ENCODE results near the gene SH3RF3.

Gene SH3RF3

DNA sequence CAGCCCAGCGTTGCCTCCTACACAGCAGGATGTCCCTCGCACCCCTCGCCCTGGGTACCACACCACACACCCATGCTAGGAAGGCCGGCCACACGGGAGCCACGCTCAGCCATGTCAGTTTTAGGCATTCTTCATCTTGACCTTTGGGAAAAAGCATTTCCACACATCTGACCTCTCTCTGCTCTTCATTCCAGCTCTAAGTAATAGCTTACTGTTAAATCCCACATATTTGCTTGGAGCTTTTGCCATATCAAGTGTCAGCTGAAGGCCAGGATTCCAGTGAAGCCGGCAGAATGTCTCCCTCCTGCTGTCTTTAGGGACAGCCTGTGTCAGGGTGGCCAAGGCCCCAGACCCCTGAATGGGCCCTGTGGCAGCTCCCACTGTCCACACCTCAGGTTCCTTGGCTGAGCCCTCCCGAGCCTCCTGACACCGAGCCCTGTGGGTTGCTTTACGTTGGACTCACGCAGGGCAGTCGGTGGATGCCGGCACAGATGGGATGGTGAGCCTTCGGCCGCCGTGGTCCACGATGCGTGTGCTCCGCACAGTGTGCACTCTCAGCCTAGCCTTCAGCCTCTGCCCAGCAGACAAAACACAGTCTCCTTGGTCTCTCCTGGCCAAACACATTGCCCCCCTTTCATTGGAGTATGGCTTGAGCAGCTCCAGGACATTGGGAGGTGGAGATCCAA lies 282.8 kb downstream of the SH3RF3 start:
- H3K4me3 ChIP-seq (ENCODE audit: low read depth, low read length), result no peak overlapping the region
- no peak for DNase-seq (ENCODE audit: low read depth)
- TF ChIP-seq CTCF (conservative IDR thresholded peaks at IDR 0.05; ENCODE audit: low read depth, low read length), result no peak

DNA sequence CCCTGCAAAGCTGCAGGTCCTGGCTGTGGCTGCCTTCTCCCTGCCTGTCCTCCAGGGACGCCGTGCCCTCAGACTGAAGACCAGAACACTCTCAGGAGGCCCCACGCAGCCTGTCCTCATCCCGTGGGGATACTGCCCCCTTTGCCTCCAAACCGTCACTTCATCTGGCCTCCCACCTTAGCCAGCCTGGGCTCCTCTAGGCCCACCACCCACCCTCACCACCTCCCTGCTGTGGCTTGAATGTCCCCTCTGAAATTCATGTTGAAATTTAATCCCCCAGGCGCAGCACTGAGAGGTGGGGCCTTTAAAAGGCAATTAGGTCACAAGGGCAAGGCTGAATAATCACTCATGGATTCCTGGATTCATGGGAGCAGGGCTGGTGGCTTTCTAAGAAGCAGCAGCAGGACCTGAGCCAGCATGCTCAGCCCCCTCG lies 286.6 kb downstream of the SH3RF3 start:
- no peak overlapping the region for H3K4me3 ChIP-seq (ENCODE audit: low read depth, low read length)
- no peak for TF ChIP-seq CTCF (conservative IDR thresholded peaks at IDR 0.05; ENCODE audit: low read depth, low read length)
- no peak for DNase-seq (ENCODE audit: low read depth)

DNA sequence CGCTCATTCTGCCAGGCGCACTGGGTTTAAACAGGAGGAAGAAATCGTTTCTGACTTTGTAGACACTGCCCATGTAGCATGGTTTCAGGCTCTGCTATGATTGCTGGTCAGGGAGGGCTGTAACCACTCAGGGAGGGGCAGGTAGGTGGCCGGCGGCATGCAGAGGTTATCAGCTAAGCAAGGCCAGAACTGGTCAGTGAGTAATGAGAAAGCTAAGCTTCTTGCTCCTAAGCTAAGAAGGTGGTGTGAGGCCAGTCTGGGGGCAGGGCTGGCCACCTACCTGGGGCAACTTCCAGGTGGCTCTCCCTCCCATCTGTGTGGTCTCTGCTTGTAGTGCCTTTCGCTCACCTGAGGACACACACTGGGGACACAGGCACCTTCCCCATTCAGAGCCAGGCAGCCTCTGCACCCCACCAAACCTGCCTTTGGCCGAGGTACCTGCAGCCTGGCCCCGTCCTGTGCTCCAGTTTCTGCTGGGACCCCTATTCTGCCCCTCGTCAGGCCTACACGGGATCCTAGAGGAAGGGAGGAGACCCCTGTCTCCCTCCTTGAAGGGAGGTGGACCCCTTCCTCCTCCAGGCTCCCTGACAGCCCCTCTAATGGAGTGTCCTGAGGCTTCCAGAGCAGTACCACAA lies 288.8 kb downstream of the SH3RF3 start:
- no peak overlapping the region for H3K4me3 ChIP-seq (ENCODE audit: low read depth, low read length)
- no peak for TF ChIP-seq CTCF (conservative IDR thresholded peaks at IDR 0.05; ENCODE audit: low read depth, low read length)
- no peak for DNase-seq (ENCODE audit: low read depth)

GRCh38 chr2:109418716-109419115 lies 289.7 kb downstream of the SH3RF3 start:
- H3K4me3 ChIP-seq (ENCODE audit: low read depth, low read length), result no peak overlapping the region
- no peak for TF ChIP-seq CTCF (conservative IDR thresholded peaks at IDR 0.05; ENCODE audit: low read depth, low read length)
- DNase-seq (ENCODE audit: low read depth), result no peak

GRCh38 chr2:109419171-109419756 lies 290.3 kb downstream of the SH3RF3 start:
- H3K4me3 ChIP-seq (ENCODE audit: low read depth, low read length), result no peak overlapping the region
- TF ChIP-seq CTCF (conservative IDR thresholded peaks at IDR 0.05; ENCODE audit: low read depth, low read length), result no peak
- DNase-seq (ENCODE audit: low read depth), result no peak

DNA sequence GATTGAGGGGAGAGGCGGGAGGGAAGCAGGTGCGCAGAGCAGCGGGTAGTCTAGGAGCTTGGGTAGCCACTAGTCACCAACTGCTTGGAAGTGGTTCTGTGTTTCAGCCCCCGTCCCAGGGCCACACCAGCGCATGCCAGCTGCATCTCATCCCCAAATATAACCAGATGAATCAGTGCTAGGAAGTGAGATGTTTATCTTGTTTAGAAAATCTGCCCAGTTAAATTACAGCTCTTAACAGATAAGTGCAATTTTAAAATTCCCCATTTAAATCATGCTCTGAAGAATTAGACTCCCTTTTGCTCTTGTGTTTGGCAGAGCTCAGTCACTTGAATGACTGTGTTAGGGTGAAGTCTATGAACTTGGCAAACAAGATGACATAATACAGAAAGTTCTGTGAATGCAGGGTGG lies 291.0 kb downstream of the SH3RF3 start:
- no peak for DNase-seq (ENCODE audit: low read depth)
- TF ChIP-seq CTCF (conservative IDR thresholded peaks at IDR 0.05; ENCODE audit: low read depth, low read length), result no peak
- no peak overlapping the region for H3K4me3 ChIP-seq (ENCODE audit: low read depth, low read length)
